A549 (cell line): ENCODE measurements around the gene BAK1.

ENCODE experiments used
- CTCF ChIP-seq: fragments of >200 bp; sonication (Bioruptor Twin); formaldehyde crosslinking; IDR thresholded peaks from 3 replicates; pipeline ENCODE4 v1.5.1; 2016
- ESRRA ChIP-seq: fragments of 150-350 bp; IDR thresholded peaks from 2 replicates; pipeline ENCODE4 v1.6.1; 2014; ENCODE audit warnings: mild to moderate bottlenecking, low read length, borderline replicate concordance
- NR3C1 ChIP-seq: fragments of >200 bp; sonication (Bioruptor Twin); formaldehyde crosslinking; IDR thresholded peaks from 3 replicates; pipeline ENCODE4 v1.6.1; 2017
- POLR2A ChIP-seq: IDR thresholded peaks from 2 replicates; pipeline ENCODE4 v1.6.1; 2012; ENCODE audit warnings: mild to moderate bottlenecking, low read length
- RCOR1 ChIP-seq: fragments of 150-350 bp; IDR thresholded peaks from 2 replicates; pipeline ENCODE4 v1.6.1; 2014; ENCODE audit warnings: antibody characterized with exemption, low read length, low read depth

GRCh38 chr6:33592595-33593413, 12.7 kb upstream of the BAK1 start:
- TF ChIP-seq ESRRA (no peak), CTCF (no peak), RCOR1 (no peak), NR3C1 (no peak), POLR2A (no peak)
